ENCODE measurements around the gene MTMR8. TPM values are rescaled to one million over a fixed set of nuclear protein-coding genes. Genes with fewer than 3 reads are reported as not detected.

The MTMR8 gene
- polyA plus RNA-seq, 3 donors from 2014 or later: 2.8 to 3.8 (median 3.6) TPM

- peaks cover 0 to 3% (median 0%) of the 10 kb centered on the region in 6 donors for H3K9me3 Mint-ChIP-seq
- no peak for DNase-seq
- no peak overlapping the region for H3K27ac Mint-ChIP-seq
- no peaks in the 10 kb centered on the region for H3K4me1 Mint-ChIP-seq
- H3K4me3 Mint-ChIP-seq: no peak overlapping the region
- no peaks in the 10 kb centered on the region for H3K36me3 Mint-ChIP-seq
- H3K27me3 Mint-ChIP-seq (ENCODE audit: low read depth in 3 of 3): peaks cover 0 to 4% (median 0%) of the 10 kb centered on the region in 3 donors
Observed at GRCh38 chrX:64229154-64229553, 166.1 kb downstream of the MTMR8 start.

Other genes starting within 250 kb of the MTMR8 start
- gene AMER1, start 189.7 kb downstream of the MTMR8 start, polyA plus RNA-seq: under 1 TPM in 2 of 3 donors, not detected in 1; 0.06 TPM
- 1 to 10 TPM in 1 of 3 donors, under 1 TPM in 1, not detected in 1; 0.37 to 3.9 TPM for gene ASB12, start 164.8 kb downstream of the MTMR8 start, polyA plus RNA-seq

Data from immature natural killer cell (primary cell).